Naive B cell (primary cell): ENCODE measurements around the gene ARHGAP18. TPM values are rescaled to one million over a fixed set of nuclear protein-coding genes. Genes with fewer than 3 reads are reported as not detected.

Source experiments
- ATAC-seq, 2 donors: fragments of 150-1000 bp; cut with Tn5 transposase; 2 replicates each; pipeline ENCODE4 v1.10.0; 2021; ENCODE audit warnings: low read depth in 2 of 2, mild to moderate bottlenecking in 2 of 2, moderate library complexity in 2 of 2
- DNase-seq: peaks from one replicate; pipeline ENCODE4 v3.0.0; 2022
- H3K27ac Mint-ChIP-seq, 6 donors: one replicate each; pipeline ENCODE4 v1.8.0; 2020 to 2022; ENCODE audit warnings: mild to moderate bottlenecking in 6 of 6, mixed read lengths in 6 of 6, moderate library complexity in 5 of 6, inconsistent platforms in 2 of 6
- H3K27me3 Mint-ChIP-seq, 3 donors: one replicate each; pipeline ENCODE4 v1.8.0; 2021 to 2022; ENCODE audit warnings: mixed read lengths in 3 of 3, mild to moderate bottlenecking in 1 of 3
- H3K36me3 Mint-ChIP-seq, 2 donors: one replicate each; pipeline ENCODE4 v1.8.0; 2020 to 2022; ENCODE audit warnings: mixed read lengths in 2 of 2, inconsistent platforms in 1 of 2, mild to moderate bottlenecking in 1 of 2
- H3K4me1 Mint-ChIP-seq, 3 donors: one replicate each; pipeline ENCODE4 v1.8.0; 2020 to 2022; ENCODE audit warnings: mixed read lengths in 3 of 3, inconsistent platforms in 1 of 3, mild to moderate bottlenecking in 1 of 3, moderate library complexity in 1 of 3
- H3K4me3 Mint-ChIP-seq, 8 donors: one replicate each; pipeline ENCODE4 v1.8.0; 2020 to 2022; ENCODE audit warnings: mild to moderate bottlenecking in 8 of 8, mixed read lengths in 8 of 8, moderate library complexity in 8 of 8, inconsistent platforms in 2 of 8
- H3K9me3 Mint-ChIP-seq, 7 donors: one replicate each; pipeline ENCODE4 v1.8.0; 2020 to 2022; ENCODE audit warnings: mixed read lengths in 7 of 7, mild to moderate bottlenecking in 5 of 7, inconsistent platforms in 2 of 7, moderate library complexity in 1 of 7
- polyA plus RNA-seq, 6 donors: library from polyadenylated mRNA; unstranded; fragments of 300-500 nt; fragmentation: Illumina TruSeq; gene quantifications; one replicate each; pipeline ENCODE4 v1.2.3, GENCODE V29; 2021; ENCODE audit warnings: low read depth in 6 of 6

Gene ARHGAP18
- polyA plus RNA-seq, 6 donors from 2014 or later: 0.84 to 4.0 (median 3.0) TPM

- ATAC-seq: no peak
- Mint-ChIP-seq H3K4me1 (no peaks in the 10 kb centered on the region), H3K36me3 (no peaks in the 10 kb centered on the region), H3K9me3 (peaks cover 0 to 4% (median 0%) of the 10 kb centered on the region in 7 donors), H3K27ac (no peak overlapping the region), H3K4me3 (no peak overlapping the region), H3K27me3 (peaks cover 0 to 7% (median 0%) of the 10 kb centered on the region in 3 donors)
- no peak for DNase-seq
Observed at GRCh38 chr6:129543981-129544380, 166.0 kb downstream of the ARHGAP18 start.

- H3K36me3 Mint-ChIP-seq: no peaks in the 10 kb centered on the region
- ATAC-seq: no peak
- H3K27ac Mint-ChIP-seq: no peak overlapping the region
Observed at GRCh38 chr6:129542705-129543104, 167.3 kb downstream of the ARHGAP18 start.

GRCh38 chr6:129539032-129539431, 170.9 kb downstream of the ARHGAP18 start:
- Mint-ChIP-seq H3K4me3 (no peak overlapping the region), H3K27ac (no peak overlapping the region), H3K9me3 (peaks cover 0 to 6% (median 5%) of the 10 kb centered on the region in 7 donors), H3K4me1 (no peaks in the 10 kb centered on the region), H3K36me3 (peaks cover 0 to 3% of the 10 kb centered on the region in 2 donors), H3K27me3 (peaks cover 0 to 7% (median 3%) of the 10 kb centered on the region in 3 donors)
- no peak for ATAC-seq
- no peak for DNase-seq

More at GRCh38 chr6:129542705-129543104, 167.3 kb downstream of the ARHGAP18 start:
- H3K27me3 Mint-ChIP-seq: peaks cover 0 to 7% (median 0%) of the 10 kb centered on the region in 3 donors
- no peaks in the 10 kb centered on the region for H3K4me1 Mint-ChIP-seq
- DNase-seq: no peak
- H3K4me3 Mint-ChIP-seq: no peak overlapping the region
- peaks cover 0 to 4% (median 0%) of the 10 kb centered on the region in 7 donors for H3K9me3 Mint-ChIP-seq

GRCh38 chr6:129536271-129536670, 173.7 kb downstream of the ARHGAP18 start:
- Mint-ChIP-seq H3K4me1 (no peaks in the 10 kb centered on the region), H3K27ac (no peak overlapping the region), H3K4me3 (no peak overlapping the region), H3K9me3 (peaks cover 0 to 19% (median 8%) of the 10 kb centered on the region in 7 donors), H3K36me3 (peaks cover 5 to 11% of the 10 kb centered on the region in 2 donors), H3K27me3 (peaks cover 0 to 9% (median 0%) of the 10 kb centered on the region in 3 donors)
- ATAC-seq (no peak), DNase-seq (no peak)

- Mint-ChIP-seq H3K4me1 (no peaks in the 10 kb centered on the region), H3K27me3 (peaks cover 0 to 21% (median 5%) of the 10 kb centered on the region in 3 donors), H3K27ac (no peak overlapping the region), H3K36me3 (peaks cover 5 to 11% of the 10 kb centered on the region in 2 donors), H3K4me3 (no peak overlapping the region), H3K9me3 (peaks cover 0 to 19% (median 8%) of the 10 kb centered on the region in 7 donors)
- no peak for DNase-seq
- ATAC-seq: no peak
Observed at GRCh38 chr6:129534926-129535325, 175.1 kb downstream of the ARHGAP18 start.

Other genes starting within 250 kb of the ARHGAP18 start
- not detected for gene TMEM244, start 151.1 kb upstream of the ARHGAP18 start, polyA plus RNA-seq